B cell (primary cell): Measurements from ENCODE around the gene NIPA2. TPM values are rescaled to one million over a fixed set of nuclear protein-coding genes. Genes with fewer than 3 reads are reported as not detected.

ENCODE experiments used
- ATAC-seq: fragments of 200-7000 bp; cut with Tn5 transposase; one replicate; pipeline ENCODE4 v1.10.0; 2021; ENCODE audit warnings: low read depth, mild to moderate bottlenecking, moderate number of reproducible peaks, moderate library complexity
- CTCF ChIA-PET: fragments of 350-600 bp; sonication (Branson Sonifier 250); formaldehyde crosslinking; loops from one replicate; lab custom pipeline; 2021; ENCODE audit warnings: antibody characterized with exemption, inconsistent platforms; lab: Charles Lee
- POLR2A ChIA-PET: fragments of 350-600 bp; sonication (Branson Sonifier 250); formaldehyde crosslinking; loops from one replicate; lab custom pipeline; 2021; ENCODE audit warnings: antibody characterized with exemption; lab: Charles Lee
- DNase-seq: peaks from one replicate; pipeline ENCODE4 v3.0.0; 2013
- H2AFZ ChIP-seq: 2 replicates; pipeline ENCODE4 v1.6.1; 2012; ENCODE audit warnings: mild to moderate bottlenecking, low read depth, low read length; ENCODE audit not compliant: insufficient read depth, poor library complexity, severe bottlenecking
- H3K27ac ChIP-seq, 2 donors: 1 replicate in 1 of 2; 2 replicates in 1 of 2; pipeline ENCODE4 v1.5.1; 2012 to 2013; ENCODE audit warnings: low read length in 2 of 2, mild to moderate bottlenecking in 2 of 2, moderate library complexity in 1 of 2
- H3K27me3 ChIP-seq, 4 experiments: fragments of 200-600 bp in 1 of 4; sonication (generic) in 1 of 4; replicated peaks in 1 of 4; 1 replicate in 2 of 4; 2 replicates in 2 of 4; pipeline versions ENCODE4 v1.6.1 to v1.7.0; 2013 to 2016; ENCODE audit warnings: low read length in 3 of 4, mild to moderate bottlenecking in 2 of 4, mixed read lengths in 1 of 4, moderate library complexity in 1 of 4; ENCODE audit not compliant: insufficient read depth in 4 of 4, control insufficient read depth in 3 of 4; ENCODE audit errors: control extremely low read depth in 1 of 4
- H3K36me3 ChIP-seq, 2 experiments: replicated peaks in 1 of 2; 1 replicate in 1 of 2; 2 replicates in 1 of 2; pipeline versions ENCODE4 v1.6.1 to v1.7.1; 2013; ENCODE audit warnings: low read length in 1 of 2; ENCODE audit not compliant: insufficient read depth in 2 of 2, control insufficient read depth in 1 of 2; ENCODE audit errors: control extremely low read depth in 1 of 2, extremely low read depth in 1 of 2
- H3K4me1 ChIP-seq, 2 donors: fragments of 200-600 bp in 1 of 2; sonication (generic) in 1 of 2; 1 replicate in 1 of 2; 2 replicates in 1 of 2; pipeline versions ENCODE4 v1.5.1 to v1.6.1; 2013 to 2017; ENCODE audit warnings: low read length in 2 of 2; ENCODE audit not compliant: control insufficient read depth in 2 of 2, insufficient read depth in 2 of 2
- H3K4me2 ChIP-seq: replicated peaks from 2 replicates; pipeline ENCODE3; 2012; ENCODE audit warnings: mild to moderate bottlenecking, low read depth, low read length; ENCODE audit not compliant: poor library complexity, severe bottlenecking
- H3K4me3 ChIP-seq, 5 experiments: fragments of 200-600 bp in 1 of 5; sonication (generic) in 1 of 5; 1 replicate in 3 of 5; 2 replicates in 2 of 5; pipeline versions ENCODE4 v1.5.1 to v1.7.0; 2011 to 2016; ENCODE audit warnings: low read length in 4 of 5, mild to moderate bottlenecking in 4 of 5, low read depth in 2 of 5, control low read depth in 1 of 5, moderate library complexity in 1 of 5; ENCODE audit not compliant: insufficient read depth in 1 of 5; ENCODE audit errors: control extremely low read depth in 1 of 5, extremely low read depth in 1 of 5
- H3K79me2 ChIP-seq: fragments of 200-600 bp; sonication (generic); one replicate; pipeline ENCODE4 v1.6.0; 2016; ENCODE audit warnings: low read length; ENCODE audit not compliant: control insufficient read depth, insufficient read depth
- H3K9ac ChIP-seq: fragments of 200-600 bp; sonication (generic); 2 replicates; pipeline ENCODE4 v1.6.1; 2017; ENCODE audit warnings: mild to moderate bottlenecking, low read length, moderate library complexity
- H3K9me3 ChIP-seq, 3 donors: one replicate each; pipeline versions ENCODE4 v1.6.1 to v1.7.1; 2013; ENCODE audit warnings: low read length in 2 of 3; ENCODE audit not compliant: control insufficient read depth in 2 of 3, insufficient read depth in 1 of 3; ENCODE audit errors: control extremely low read depth in 1 of 3
- H4K20me1 ChIP-seq: 2 replicates; pipeline ENCODE4 v1.6.0; 2012; ENCODE audit warnings: mild to moderate bottlenecking, low read length; ENCODE audit not compliant: insufficient read depth, control insufficient read depth, poor library complexity, severe bottlenecking
- H3K27ac Mint-ChIP-seq: one replicate; pipeline ENCODE4 v1.8.0; 2021; ENCODE audit warnings: mixed read lengths
- H3K27me3 Mint-ChIP-seq: one replicate; pipeline ENCODE4 v1.8.0; 2021; ENCODE audit warnings: mixed read lengths
- H3K4me1 Mint-ChIP-seq: one replicate; pipeline ENCODE4 v1.8.0; 2021; ENCODE audit warnings: mixed read lengths
- H3K4me3 Mint-ChIP-seq: one replicate; pipeline ENCODE4 v1.8.0; 2021; ENCODE audit warnings: mixed read lengths
- H3K9me3 Mint-ChIP-seq: one replicate; pipeline ENCODE4 v1.8.0; 2022; ENCODE audit warnings: mixed read lengths; ENCODE audit not compliant: insufficient read depth
- CTCF ChIP-seq: fragments of 200-600 bp; IDR thresholded peaks from one replicate; pipeline ENCODE4 v1.8.0; 2022; ENCODE audit warnings: antibody characterized with exemption, mild to moderate bottlenecking
- EZH2 ChIP-seq: IDR thresholded peaks from 2 replicates; pipeline ENCODE4 v1.6.1; 2012; ENCODE audit warnings: borderline replicate concordance, low read depth, mild to moderate bottlenecking, moderate library complexity, low read length; ENCODE audit not compliant: insufficient read depth, poor library complexity, severe bottlenecking
- WGBS: methylation state at CpG from one replicate; pipeline ENCODE4 v1.1.5; 2013; ENCODE audit warnings: missing lambda C conversion rate; ENCODE audit not compliant: insufficient coverage; 5-methylcytosine and 5-hydroxymethylcytosine counted together
- intact Hi-C: fragments of 100-400 bp; cut with micrococcal nuclease; formaldehyde crosslinking; loops from one replicate; pipeline ENCODE4 v1.10.0; 2022
- polyA plus RNA-seq: library from polyadenylated mRNA; depleted of rRNA; stranded (reverse); fragments of >200 nt; gene quantifications from 2 replicates; pipeline ENCODE4 v1.2.3, GENCODE V29; 2012
- total RNA-seq, 2 donors: library from RNA; stranded (reverse); fragments of 120-200 nt in 1 of 2; gene quantifications; 1 replicate in 1 of 2; 2 replicates in 1 of 2; pipeline versions ENCODE4 v1.2.3 to v1.2.4, GENCODE V29; 2013 to 2022

NIPA2 gene
- total and polyA plus RNA-seq, 2 donors (not counting 1 experiment from before 2014, with no cell fraction given) = 47.1 to 65.3 TPM

- Histone ChIP-seq H4K20me1 (no peaks in the 10 kb centered on the region), H3K27me3 (no peaks in the 10 kb centered on the region), H3K4me3 (no peak overlapping the region), H3K9ac (no peak overlapping the region), H3K36me3 (no peaks in the 10 kb centered on the region), H3K79me2 (no peaks in the 10 kb centered on the region), H3K4me1 (no peaks in the 10 kb centered on the region), H2AFZ (no peak overlapping the region), H3K9me3 (peaks cover 0 to 16% (median 3%) of the 10 kb centered on the region in 3 donors), H3K4me2 (no peak overlapping the region), H3K27ac (no peak overlapping the region)
- CTCF ChIA-PET = no interaction called here
- ATAC-seq (no peak), DNase-seq (no peak)
- H3K27ac Mint-ChIP-seq = no peak overlapping the region
- no peak overlapping the region for H3K4me3 Mint-ChIP-seq
- intact Hi-C loops = no loop called here
- H3K9me3 Mint-ChIP-seq = no peaks in the 10 kb centered on the region
- H3K27me3 Mint-ChIP-seq = no peaks in the 10 kb centered on the region
- no peak for TF ChIP-seq EZH2
- no peak for TF ChIP-seq CTCF
- no peaks in the 10 kb centered on the region for H3K4me1 Mint-ChIP-seq
- WGBS = 89% methylated on average over 8 of the region's 8 CpGs
- POLR2A ChIA-PET = no interaction called here
Observed at GRCh38 chr15:22877607-22878006, 39.1 kb downstream of the NIPA2 start.

GRCh38 chr15:22878103-22878502 is 39.6 kb downstream of the NIPA2 start:
- Mint-ChIP-seq H3K27me3 (no peaks in the 10 kb centered on the region), H3K27ac (no peak overlapping the region), H3K9me3 (no peaks in the 10 kb centered on the region), H3K4me1 (no peaks in the 10 kb centered on the region), H3K4me3 (no peak overlapping the region)
- DNase-seq = no peak
- H3K27me3 ChIP-seq = no peaks in the 10 kb centered on the region
- H3K79me2 ChIP-seq = no peaks in the 10 kb centered on the region
- no peak for TF ChIP-seq EZH2
- TF ChIP-seq CTCF = no peak
- ATAC-seq = no peak
- H3K4me3 ChIP-seq = no peak overlapping the region
- H4K20me1 ChIP-seq = no peaks in the 10 kb centered on the region
- H3K36me3 ChIP-seq = no peaks in the 10 kb centered on the region
- WGBS = 97% methylated on average over 9 of the region's 10 CpGs
- no peak overlapping the region for H2AFZ ChIP-seq
- no peaks in the 10 kb centered on the region for H3K4me1 ChIP-seq
- H3K9ac ChIP-seq = no peak overlapping the region
- ChIA-PET POLR2A (no interaction called here), CTCF (no interaction called here)
- intact Hi-C loops = no loop called here
- H3K27ac ChIP-seq = no peak overlapping the region
- no peak overlapping the region for H3K4me2 ChIP-seq
- peaks cover 0 to 16% (median 3%) of the 10 kb centered on the region in 3 donors for H3K9me3 ChIP-seq
